OCI-LY3 (cell line): Measurements from ENCODE around the gene HSD3B7.

Source experiments
- H2AFZ ChIP-seq: fragments of 200-600, 300-600 bp; shearing (Covaris generic); 2 replicates; pipeline ENCODE4 v1.6.0; 2014; ENCODE audit warnings: antibody characterized with exemption, low read depth, low read length
- H3K27ac ChIP-seq: fragments of 200-600, 300-600 bp; sonication (generic); 2 replicates; pipeline ENCODE4 v1.5.1; 2014; ENCODE audit warnings: mild to moderate bottlenecking, low read length, moderate library complexity, mixed read lengths
- H3K27me3 ChIP-seq: fragments of 200-600, 300-600 bp; sonication (generic); 2 replicates; pipeline ENCODE4 v1.6.1; 2014; ENCODE audit warnings: low read depth, low read length, mixed read lengths
- H3K36me3 ChIP-seq: fragments of 200-600, 300-600 bp; sonication (generic); replicated peaks from 2 replicates; pipeline ENCODE3; 2014; ENCODE audit warnings: low read depth, low read length, mixed read lengths
- H3K4me1 ChIP-seq: fragments of 300-600, 200-600 bp; sonication (generic); 2 replicates; pipeline ENCODE4 v1.6.1; 2014; ENCODE audit warnings: low read length, mixed read lengths
- H3K4me2 ChIP-seq: fragments of 200-600, 300-600 bp; sonication (generic); 2 replicates; pipeline ENCODE4 v1.6.1; 2014; ENCODE audit warnings: low read length, mixed read lengths
- H3K4me3 ChIP-seq: fragments of 300-600, 200-600 bp; sonication (generic); 2 replicates; pipeline ENCODE4 v1.5.1; 2014; ENCODE audit warnings: antibody characterized with exemption, mild to moderate bottlenecking, low read length, moderate library complexity
- H3K79me2 ChIP-seq: fragments of 300-600, 200-600 bp; shearing (Covaris generic); 2 replicates; pipeline ENCODE4 v1.6.1; 2014; ENCODE audit warnings: mild to moderate bottlenecking, low read length, mixed read lengths
- H3K9ac ChIP-seq: fragments of 300-600, 200-600 bp; shearing (Covaris generic); 2 replicates; pipeline ENCODE4 v1.6.0; 2014; ENCODE audit warnings: mild to moderate bottlenecking, low read length, moderate library complexity
- H3K9me3 ChIP-seq: fragments of 200-600, 300-600 bp; shearing (Covaris generic); 2 replicates; pipeline ENCODE4 v1.6.1; 2014; ENCODE audit warnings: low read length, mixed read lengths; ENCODE audit not compliant: insufficient read depth
- H4K20me1 ChIP-seq: fragments of 200-600, 300-600 bp; sonication (generic); 2 replicates; pipeline ENCODE4 v1.6.1; 2016; ENCODE audit warnings: low read length, mixed read lengths; ENCODE audit not compliant: insufficient read depth
- EZH2phosphoT487 ChIP-seq: fragments of 200-600 bp; shearing (Covaris generic); IDR thresholded peaks from 2 replicates; pipeline ENCODE4 v1.6.1; 2018; ENCODE audit warnings: antibody characterized with exemption, mixed run types, low read depth
- TF ChIP-seq, protein P1 (sequence below): fragments of 200-600, 300-600 bp; sonication (generic); IDR thresholded peaks from 2 replicates; pipeline ENCODE4 v1.5.1; 2014; ENCODE audit warnings: antibody characterized with exemption, low read length, low read depth

The HSD3B7 gene

DNA sequence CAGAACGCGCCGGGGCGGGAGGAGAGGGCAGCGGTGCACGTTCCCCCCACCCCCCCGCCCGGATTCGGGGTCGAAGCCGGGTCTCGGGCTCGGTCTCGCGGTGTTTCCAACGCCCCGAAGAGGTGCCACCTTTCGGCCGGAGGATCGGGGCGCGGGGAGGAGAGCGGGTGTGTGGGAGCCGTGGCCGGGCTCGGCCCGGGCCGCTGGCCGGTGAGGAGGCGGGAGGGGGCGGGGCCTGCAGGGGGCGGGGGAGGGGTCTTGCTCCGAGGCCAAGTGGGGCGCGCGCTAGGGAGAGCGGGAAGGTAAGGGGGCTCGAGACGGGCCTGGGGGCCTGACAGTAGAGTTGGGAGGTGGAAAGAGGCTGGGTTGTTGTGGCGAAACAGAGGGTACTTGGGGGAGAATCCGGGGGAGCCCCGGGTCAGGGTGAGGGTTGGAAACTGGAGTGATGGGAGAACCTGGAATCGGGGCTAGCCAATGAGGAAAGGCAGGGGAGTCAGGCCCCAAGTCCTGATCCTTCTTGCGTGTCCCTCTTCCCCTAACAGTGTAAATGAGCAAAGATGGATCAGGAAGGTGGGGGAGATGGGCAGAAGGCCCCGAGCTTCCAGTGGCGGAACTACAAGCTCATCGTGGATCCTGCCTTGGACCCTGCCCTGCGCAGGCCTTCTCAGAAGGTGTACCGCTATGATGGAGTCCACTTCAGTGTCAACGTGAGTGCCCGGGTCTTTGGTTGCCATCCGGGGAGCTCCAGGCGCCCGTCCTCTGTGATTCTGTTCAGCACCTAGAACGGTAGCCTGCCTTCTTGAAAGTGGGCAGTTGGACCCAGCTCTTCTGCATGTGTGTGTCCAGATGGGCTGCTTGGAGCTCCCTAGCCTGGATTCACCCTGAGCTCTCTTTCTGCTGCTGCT lies 26.6 kb upstream of the HSD3B7 start:
- peaks cover 33% of the 10 kb centered on the region for H3K36me3 ChIP-seq
- H3K9me3 ChIP-seq, result no peaks in the 10 kb centered on the region
- H2AFZ ChIP-seq, result no peak overlapping the region
- H3K4me2 ChIP-seq, result peak overlapping the region; percentile 99
- H3K27me3 ChIP-seq, result no peaks in the 10 kb centered on the region
- peaks cover 28% of the 10 kb centered on the region for H3K79me2 ChIP-seq
- H3K4me3 ChIP-seq, result peak overlapping the region; percentile 96
- H4K20me1 ChIP-seq, result peaks cover 7% of the 10 kb centered on the region; the same call in 1 of the 2 replicates
- peak overlapping the region; percentile 41; the same call in 1 of the 2 replicates for H3K27ac ChIP-seq
- peaks cover 16% of the 10 kb centered on the region for H3K4me1 ChIP-seq
- TF ChIP-seq EZH2phosphoT487, result no peak
- TF ChIP-seq, protein P1, sequence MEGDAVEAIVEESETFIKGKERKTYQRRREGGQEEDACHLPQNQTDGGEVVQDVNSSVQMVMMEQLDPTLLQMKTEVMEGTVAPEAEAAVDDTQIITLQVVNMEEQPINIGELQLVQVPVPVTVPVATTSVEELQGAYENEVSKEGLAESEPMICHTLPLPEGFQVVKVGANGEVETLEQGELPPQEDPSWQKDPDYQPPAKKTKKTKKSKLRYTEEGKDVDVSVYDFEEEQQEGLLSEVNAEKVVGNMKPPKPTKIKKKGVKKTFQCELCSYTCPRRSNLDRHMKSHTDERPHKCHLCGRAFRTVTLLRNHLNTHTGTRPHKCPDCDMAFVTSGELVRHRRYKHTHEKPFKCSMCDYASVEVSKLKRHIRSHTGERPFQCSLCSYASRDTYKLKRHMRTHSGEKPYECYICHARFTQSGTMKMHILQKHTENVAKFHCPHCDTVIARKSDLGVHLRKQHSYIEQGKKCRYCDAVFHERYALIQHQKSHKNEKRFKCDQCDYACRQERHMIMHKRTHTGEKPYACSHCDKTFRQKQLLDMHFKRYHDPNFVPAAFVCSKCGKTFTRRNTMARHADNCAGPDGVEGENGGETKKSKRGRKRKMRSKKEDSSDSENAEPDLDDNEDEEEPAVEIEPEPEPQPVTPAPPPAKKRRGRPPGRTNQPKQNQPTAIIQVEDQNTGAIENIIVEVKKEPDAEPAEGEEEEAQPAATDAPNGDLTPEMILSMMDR, result no peak
- H3K9ac ChIP-seq, result peak overlapping the region; percentile 100

DNA sequence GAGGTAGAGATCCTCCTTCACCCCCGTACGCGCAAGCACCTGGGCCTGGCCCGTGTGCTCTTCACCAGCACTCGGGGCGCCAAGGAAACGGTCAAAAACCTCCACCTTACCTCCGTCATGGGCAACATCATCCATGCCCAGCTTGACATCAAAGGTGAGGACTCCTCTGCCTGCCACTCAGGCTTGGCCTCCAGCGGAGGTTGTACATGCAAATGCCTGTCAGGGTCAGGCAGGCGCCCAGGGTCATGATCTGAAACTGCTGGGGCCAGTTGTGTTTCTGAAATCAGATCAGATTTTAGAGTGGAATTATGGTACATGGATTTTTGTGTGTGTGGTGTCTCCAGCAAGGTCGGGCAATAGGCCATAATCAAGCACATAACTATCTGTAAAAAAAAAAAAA lies 23.6 kb upstream of the HSD3B7 start:
- Histone ChIP-seq H3K79me2 (peaks cover 26% of the 10 kb centered on the region), H3K36me3 (peaks cover 52% of the 10 kb centered on the region), H4K20me1 (peaks cover 7% of the 10 kb centered on the region; the same call in 1 of the 2 replicates), H3K4me3 (no peak overlapping the region), H3K27me3 (no peaks in the 10 kb centered on the region), H2AFZ (no peak overlapping the region), H3K4me1 (peaks cover 9% of the 10 kb centered on the region), H3K9me3 (no peaks in the 10 kb centered on the region), H3K9ac (no peak overlapping the region), H3K27ac (no peak overlapping the region), H3K4me2 (no peak overlapping the region)
- TF ChIP-seq, protein P1, result no peak
- no peak for TF ChIP-seq EZH2phosphoT487

DNA sequence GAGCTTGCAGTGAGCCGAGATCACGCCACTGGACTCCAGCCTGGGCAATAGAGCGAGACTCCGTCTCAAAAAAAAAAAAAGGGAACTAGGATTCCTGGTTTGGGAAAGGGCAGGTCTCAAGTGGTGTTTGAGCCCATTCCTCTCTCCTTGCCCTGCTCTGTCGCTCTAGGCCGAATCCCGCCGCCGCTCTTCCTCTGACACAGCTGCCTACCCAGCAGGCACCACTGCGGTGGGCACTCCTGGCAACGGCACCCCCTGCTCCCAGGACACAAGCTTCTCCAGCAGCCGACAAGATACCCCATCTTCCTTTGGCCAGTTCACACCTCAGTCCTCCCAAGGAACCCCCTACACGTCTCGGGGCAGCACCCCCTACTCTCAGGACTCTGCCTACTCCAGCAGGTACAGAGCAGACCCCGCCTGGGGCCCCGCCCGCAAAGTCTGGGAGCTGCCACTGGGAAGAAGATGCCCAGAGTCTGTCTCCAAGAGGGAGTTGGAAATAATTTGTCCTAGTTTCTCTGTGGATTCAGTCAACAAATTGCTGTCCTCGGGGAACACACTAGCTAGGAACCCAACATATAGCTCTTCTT lies 21.0 kb upstream of the HSD3B7 start:
- H3K79me2 ChIP-seq, result peaks cover 14% of the 10 kb centered on the region
- TF ChIP-seq EZH2phosphoT487, result no peak
- TF ChIP-seq, protein P1, result no peak
- no peak overlapping the region for H3K27ac ChIP-seq
- no peak overlapping the region for H2AFZ ChIP-seq
- H3K4me1 ChIP-seq, result peaks cover under 1% of the 10 kb centered on the region
- H3K9ac ChIP-seq, result no peak overlapping the region
- H3K36me3 ChIP-seq, result peaks cover 65% of the 10 kb centered on the region
- no peaks in the 10 kb centered on the region for H3K27me3 ChIP-seq
- no peak overlapping the region for H3K4me2 ChIP-seq
- H3K9me3 ChIP-seq, result no peaks in the 10 kb centered on the region
- H3K4me3 ChIP-seq, result no peak overlapping the region
- H4K20me1 ChIP-seq, result no peaks in the 10 kb centered on the region

DNA sequence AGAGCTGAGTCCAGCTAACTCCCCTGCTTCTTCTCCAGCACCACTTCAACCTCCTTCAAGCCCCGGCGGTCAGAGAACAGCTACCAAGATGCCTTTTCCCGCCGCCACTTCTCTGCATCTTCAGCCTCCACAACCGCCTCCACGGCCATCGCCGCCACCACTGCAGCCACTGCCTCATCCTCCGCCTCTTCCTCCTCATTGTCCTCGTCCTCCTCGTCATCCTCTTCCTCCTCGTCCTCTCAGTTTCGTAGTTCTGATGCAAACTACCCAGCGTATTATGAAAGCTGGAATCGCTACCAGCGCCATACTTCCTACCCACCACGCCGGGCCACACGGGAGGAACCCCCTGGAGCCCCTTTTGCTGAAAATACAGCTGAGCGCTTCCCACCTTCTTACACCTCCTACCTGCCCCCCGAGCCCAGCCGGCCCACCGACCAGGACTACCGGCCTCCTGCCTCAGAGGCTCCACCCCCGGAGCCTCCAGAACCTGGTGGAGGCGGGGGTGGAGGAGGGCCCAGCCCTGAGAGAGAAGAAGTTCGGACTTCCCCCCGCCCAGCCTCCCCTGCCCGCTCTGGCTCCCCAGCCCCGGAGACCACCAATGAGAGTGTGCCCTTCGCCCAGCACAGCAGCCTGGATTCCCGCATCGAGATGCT lies 20.3 kb upstream of the HSD3B7 start:
- Histone ChIP-seq H3K9me3 (no peaks in the 10 kb centered on the region), H3K36me3 (peaks cover 66% of the 10 kb centered on the region), H3K27me3 (no peaks in the 10 kb centered on the region), H3K4me3 (no peak overlapping the region), H3K9ac (no peak overlapping the region), H3K4me1 (no peaks in the 10 kb centered on the region), H3K79me2 (peaks cover 7% of the 10 kb centered on the region), H2AFZ (no peak overlapping the region), H3K27ac (no peak overlapping the region), H3K4me2 (no peak overlapping the region), H4K20me1 (no peaks in the 10 kb centered on the region)
- TF ChIP-seq, protein P1, result no peak
- TF ChIP-seq EZH2phosphoT487, result no peak
